Stimulated activated CD4-positive, alpha-beta T cell treated with anti-CD3 and anti-CD28 coated beads, TNF-alpha, amount 100 ng/mL, for 4 hours (primary cell): Measurements from ENCODE around the gene COL2A1.

ENCODE experiments used
- DNase-seq, 3 experiments: peaks; one replicate each; pipeline ENCODE4 v3.0.0-alpha.2; 2020; ENCODE audit warnings: low read depth in 3 of 3

The COL2A1 gene

DNA sequence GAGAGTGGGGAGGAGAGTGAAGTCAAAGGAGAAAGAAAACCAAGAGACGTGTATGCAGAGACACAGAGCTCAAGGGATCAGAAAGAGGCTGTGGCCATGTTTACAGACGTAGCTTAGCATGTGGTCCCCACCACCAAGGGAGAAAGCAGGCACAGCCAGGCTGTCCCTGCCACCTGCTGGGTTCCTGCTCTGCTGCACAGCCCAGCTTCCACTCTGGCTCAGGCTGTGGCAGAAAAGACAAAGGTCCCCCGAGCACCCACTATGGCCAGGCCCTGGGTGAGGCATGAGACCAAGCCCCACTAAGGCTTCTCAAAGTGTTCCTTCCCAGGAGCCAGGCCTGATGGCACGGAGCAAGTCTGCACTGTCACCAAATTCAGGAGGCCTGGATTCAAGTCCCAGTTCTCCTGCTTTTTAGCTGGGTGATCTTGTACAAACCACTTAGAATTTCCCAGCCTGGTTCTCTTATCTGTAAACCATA, 25.9 kb upstream of the COL2A1 start:
- no peak for DNase-seq

DNA sequence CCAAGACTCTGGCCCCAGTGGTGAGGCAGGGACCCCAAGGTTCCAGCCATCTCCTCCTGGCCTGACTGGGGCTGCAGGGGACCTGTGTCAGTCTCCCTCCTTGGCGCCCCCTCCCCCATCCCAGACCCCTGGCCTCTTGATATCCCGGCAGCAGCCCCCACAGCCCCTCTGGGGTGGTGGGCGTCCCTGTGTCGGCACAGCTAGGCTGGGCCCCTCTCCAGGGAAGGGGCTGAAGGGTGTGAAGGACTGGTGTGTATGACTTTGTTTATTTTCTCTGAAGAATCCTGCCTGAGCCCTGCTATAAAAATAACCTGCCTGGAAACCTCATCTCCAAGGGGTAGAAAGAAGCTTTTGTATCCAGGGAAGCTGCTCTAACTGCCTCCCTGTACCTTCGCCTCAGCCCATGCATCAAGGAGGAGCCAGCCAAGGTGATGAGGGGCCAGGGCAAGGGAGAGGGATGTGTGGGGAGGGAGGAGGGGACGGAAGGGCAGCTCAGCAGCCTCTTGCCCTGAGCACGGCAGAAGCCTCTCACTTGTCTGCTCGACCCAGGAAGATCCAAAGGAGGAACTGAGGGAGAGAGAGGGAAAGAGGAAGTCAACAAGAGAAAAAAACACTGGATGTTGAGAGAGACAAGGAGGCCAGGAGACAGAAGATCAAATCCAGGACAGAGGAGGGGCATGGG, 25.4 kb upstream of the COL2A1 start:
- DNase-seq = no peak

DNA sequence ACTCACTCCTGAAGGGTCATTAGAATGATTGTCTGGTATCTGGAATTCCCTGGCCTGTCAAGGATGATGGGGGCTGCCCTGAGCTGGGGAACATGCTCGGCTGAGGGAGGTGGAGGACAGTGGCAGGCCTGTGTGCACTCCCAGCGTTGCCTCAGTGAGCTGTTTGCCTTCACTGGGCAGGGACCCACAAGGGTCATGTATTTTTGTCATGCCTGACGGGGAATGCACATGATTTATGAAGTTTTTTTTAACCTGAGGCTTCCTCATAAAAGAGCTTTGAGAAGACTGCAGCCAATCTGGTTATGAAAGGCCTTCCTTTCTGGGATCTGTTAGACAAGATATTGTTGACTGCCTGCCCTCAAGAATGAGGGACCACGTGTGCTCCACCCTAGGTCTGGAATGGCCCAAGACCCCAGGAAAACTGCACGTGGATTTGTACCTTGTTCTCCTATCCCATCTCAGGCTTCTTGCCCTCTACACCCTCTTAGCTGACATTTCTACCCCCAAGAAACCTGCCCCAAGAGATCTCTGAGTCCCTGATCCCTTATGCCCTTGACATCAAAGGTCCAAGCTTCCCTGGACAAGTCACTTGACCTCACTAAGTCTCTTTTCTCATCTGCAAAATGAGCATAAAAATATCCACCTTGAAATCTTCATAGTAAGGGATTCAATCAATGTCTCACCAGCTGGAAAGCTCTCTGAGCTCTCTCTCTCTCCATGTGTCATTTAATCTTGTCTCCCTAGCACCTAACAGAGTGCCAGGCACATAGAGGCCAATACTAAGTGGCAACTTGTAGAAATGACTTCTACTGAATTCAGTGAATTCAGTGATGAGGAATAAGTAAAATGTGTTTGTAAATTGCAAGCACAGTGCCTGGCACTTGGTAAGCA, 24.5 kb upstream of the COL2A1 start:
- no peak for DNase-seq

DNA sequence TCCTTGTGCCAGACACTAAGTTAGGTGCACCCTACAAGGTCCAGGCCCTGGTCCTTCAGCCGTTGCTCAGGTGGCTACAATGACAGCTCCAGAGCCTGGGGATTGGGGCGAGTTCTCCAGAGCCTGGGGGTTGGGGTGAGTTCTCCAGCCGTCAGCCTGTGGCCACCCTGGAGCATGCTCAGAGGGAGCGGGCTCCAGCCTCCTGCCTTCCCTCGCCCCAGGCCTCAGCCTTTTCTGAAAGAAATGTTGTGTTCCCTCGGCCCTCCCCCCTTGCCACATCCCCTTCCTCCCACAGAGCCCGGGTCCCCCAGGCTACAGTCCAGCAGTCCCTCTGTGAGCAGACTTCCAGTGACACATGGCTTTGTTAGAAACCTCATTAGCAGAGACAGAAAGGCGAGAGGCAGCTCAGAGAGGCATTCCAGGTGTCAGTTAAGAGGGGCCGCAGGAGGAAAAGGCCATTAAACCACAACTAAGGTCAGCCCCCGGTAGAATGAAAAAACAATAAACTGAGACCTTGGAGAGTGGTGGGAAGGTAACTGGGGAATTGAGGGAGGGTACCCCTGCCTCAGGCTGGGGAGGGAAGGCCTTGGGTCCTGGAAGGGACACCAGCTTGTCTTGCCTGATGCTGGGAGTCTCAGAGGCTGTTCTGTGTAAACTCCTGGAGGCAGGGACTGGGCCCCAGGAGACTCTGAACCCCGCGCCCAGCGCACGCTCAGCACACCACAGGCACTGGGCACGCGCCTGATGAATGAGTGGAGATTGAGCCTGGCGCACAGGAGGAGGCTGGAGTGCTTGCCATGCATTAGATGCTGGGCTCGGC, 23.1 kb upstream of the COL2A1 start:
- no peak for DNase-seq

DNA sequence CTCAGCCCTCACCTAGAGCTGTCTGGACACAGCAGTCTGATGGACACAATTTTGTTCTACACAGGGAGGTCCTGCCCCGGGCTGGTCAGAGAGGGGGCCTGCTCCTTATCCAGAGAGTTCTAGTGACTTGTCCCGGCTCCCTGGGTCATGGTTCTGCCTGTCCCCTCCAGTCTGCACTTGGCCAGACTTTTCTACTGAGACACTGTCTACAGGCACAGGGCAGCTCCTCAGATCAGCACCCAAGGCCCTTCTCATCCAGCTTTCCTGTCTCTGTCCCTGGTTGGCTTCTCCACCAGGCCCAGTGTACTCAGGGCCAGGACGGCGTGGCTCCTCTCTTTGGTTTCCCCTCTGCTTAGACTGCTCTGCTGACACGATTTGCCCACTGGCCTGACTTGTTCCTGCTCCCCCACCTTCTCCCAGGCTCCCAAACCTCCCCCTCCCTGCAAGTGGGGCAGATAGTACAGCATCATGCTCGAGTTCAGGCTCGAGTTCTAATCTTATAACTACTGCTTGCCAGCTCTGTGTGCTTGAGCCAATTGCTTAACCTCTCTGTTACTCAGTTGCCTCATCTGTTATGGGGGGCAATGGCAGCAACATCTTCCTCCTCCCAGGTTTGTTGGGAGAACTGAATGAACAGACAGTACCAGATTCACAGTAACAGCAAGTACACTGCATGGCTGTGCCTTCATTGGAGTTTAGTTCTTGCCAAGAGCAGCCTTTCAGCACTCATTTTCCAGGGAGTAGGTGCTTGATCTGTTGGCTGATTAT, 22.0 kb upstream of the COL2A1 start:
- no peak for DNase-seq

DNA sequence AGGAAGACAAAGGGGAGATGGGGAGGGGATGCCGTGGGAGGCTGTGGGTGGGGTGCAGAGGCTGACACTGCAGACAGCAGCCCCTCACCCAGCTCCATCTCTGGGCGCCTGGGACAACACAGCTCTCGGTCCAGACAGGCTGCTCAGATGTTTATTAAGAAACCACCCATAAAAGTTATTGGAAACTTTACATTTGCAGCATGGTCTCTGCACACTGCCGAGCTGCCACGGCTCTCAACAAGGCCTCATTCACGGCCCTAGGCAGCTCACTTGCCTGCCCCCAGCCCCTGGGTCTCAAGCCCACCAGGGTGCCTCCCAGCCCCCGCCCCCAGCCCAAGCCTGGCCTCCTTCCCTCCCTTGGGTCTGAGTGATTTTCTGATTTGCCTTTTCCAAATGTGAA, 21.0 kb upstream of the COL2A1 start:
- no peak for DNase-seq

DNA sequence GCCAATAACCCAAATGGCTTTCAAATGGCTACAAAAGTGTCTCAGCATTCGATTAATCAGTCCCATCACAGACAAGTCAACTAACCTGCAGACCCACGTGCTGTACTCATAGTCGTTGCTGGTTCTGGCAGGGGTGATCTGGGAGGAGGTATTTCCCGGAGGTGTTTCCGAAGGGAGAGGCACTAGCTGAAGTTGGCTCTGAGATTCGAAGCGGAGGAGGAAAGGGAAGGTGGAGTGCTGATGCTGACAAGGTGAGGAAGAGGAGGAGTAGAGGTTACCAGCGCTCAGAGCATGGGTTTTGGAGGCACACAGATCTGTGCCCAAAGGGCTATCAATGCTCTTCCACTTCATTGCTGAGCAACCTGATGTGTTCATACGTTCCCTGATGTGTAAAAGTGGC, 20.5 kb upstream of the COL2A1 start:
- DNase-seq = no peak

DNA sequence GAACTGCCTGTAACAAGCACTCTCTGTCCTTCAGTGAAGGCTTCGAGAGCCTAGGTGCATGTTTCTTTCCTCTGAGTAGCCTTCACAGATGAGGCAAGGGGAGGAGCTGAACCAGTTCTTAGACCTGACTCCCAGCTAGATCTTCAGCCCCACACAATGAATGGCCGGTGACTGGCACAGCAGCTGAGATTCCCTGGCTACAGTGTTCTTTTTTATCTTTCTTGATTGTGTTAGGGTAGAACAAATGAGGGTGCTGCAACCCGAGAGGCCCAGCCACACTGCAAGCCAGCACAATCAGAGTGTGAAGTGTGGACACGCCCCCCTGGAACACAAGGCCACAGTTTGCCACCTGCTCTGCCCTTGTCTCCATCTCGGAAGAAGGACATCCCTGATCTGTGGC, 19.1 kb upstream of the COL2A1 start:
- no peak for DNase-seq

DNA sequence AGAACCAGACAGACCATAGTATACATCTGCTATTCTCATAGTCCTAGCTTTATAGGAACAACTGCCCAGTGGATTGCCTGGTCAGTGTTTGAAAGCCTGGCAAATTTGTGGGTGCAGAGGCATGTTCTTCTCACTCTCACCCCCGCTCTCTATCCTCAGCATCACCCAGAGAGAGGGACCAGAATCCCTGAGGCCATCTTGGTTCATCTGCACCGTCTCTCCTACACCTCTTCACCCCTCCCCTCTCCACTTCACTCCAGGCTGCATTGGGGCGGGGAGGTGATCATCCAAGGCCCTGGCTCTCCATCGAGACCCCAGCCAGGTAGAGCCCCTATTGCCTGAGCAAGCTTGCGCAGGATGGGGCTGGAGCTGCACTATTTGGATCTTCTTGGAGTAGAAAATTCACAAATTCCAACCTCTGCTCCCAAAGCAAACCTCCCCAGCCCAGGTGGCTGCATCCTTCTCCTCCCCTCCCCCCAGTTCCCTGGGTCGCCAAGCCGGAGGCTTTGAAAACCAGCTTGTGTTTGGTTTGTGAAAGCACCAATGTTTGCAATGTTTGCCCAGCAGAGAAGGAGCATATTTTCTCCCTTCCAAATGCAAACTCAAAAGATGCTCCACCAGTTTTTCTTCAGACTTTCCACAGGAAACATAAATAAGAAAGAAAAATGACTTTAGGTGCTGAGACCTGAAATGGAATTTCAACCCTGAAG, 18.6 kb upstream of the COL2A1 start:
- DNase-seq = no peak

DNA sequence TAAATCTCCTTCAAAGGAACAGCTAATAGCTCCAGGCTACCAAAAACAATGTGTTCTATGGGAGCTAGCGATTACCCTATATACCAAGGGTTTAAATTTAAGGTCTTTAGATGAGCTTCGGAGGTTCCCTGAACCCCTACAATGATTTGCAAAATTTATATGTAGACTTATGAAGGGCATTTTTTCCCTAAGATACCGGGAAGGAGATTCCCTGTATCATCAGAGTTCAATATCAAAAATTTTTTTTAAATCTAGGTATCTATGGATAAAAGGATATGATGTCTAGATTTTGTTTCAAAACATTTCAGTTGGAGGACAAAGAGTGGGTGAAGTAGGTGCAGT, 17.9 kb upstream of the COL2A1 start:
- no peak for DNase-seq

DNA sequence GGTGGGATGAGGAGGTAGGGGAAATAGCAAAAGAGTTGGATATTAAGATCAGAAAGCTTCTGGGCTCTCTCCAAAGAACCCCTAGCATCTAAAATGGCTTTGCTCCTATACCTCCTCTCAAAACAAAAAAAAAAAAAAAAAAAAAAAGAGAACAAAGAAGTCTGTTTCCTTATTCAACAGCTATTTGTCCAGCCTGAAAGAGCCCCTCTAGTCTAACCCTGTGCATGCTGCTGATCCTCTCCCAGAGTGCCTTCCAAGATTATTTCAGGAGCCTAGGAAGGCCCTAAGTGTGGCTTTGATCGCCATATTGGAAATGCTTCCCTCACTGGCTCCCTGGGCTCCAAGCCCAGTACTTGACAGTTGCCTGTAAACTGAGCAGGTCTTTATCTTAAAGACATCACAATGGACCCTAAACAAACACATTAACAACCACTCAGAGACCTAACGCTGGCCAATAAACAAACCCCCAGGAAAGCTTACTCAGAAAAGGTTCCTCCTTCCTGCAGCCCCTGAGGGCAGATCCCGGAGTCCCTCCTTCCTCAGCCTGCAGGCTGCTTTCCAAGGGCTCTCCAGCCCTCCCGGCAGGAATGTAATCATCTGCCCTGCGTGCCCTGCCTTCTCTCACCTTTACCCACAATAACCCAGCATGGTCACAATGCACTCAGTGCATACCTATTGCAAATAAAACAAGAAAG, 17.4 kb upstream of the COL2A1 start:
- DNase-seq = no peak

DNA sequence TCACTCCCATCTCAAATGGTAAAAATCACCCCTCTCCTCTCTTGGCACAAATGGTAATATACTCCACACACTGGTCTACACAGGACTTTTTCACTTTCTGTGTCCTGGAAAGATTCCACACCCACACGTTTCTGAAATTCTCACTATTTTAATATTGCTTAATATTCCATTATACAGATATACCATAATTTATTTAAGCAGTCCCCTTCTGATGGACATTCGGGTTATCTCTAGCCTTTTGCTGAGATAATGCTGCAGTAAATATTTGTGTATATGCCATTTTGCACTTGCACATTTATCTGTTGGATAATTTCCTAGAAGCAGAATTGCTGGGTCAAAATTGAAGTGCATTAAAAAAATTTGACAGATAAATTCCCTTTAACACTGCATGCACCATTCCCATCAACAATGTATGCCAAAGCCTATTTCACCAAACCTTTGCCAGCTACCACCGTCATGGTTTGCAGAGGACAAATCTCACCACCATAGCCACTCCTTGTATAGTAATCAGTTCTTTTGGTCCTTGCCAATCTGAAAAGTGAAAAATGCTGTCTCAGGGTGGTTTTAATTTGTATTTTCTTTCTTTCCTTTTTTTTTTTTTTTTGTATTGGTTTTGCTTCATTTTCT, 15.5 kb upstream of the COL2A1 start:
- DNase-seq = no peak

DNA sequence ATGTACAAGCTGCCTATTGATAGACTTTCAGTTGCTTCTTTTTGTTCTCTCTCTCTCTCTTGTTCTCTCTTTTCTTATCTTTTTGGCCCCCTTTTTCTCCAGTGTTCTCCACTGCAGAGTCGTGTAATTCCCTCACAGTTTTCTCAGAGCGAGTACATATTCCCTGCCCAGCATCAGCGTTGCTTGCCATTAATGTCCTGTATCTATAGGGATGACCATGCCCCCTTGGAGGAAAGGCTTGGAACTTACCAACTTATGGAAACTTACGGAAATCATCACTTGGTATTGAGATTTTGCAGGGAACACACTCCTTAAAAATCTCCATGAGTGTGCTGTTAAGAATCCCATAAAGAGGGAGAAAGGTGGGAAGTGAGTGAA, 14.3 kb upstream of the COL2A1 start:
- no peak for DNase-seq

DNA sequence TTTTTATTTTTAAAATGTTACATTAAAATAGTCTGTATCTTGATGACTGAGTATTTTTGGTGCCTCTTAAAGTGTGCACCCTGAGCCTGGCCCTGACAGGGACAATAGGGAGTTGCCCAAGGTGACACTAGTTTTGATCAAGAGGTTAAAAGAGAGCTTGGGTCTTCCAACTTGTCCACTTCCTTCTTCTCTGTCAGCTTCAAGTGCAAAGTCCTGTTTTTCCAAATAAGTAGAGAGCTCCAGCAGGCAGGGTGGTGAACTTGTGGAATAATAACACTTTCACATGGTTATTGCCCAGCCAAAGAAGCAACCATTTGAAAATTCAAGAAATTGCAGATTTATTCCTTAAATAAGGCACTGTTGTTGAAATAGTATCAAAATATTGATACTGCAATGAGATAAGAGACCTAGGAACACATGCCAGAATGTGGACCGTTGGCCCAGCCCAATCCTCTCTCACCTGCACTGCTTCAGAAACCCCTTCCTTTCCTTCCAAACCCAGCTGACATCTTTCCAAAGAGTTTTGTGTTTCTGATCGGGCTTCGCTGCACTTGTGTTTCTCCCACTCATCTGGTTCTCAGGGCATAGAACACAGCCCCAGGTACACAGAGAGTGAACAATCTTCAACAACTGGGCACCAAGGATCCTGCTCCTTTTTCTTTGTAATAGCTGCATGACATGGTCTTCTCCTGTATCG, 13.8 kb upstream of the COL2A1 start:
- DNase-seq = no peak

DNA sequence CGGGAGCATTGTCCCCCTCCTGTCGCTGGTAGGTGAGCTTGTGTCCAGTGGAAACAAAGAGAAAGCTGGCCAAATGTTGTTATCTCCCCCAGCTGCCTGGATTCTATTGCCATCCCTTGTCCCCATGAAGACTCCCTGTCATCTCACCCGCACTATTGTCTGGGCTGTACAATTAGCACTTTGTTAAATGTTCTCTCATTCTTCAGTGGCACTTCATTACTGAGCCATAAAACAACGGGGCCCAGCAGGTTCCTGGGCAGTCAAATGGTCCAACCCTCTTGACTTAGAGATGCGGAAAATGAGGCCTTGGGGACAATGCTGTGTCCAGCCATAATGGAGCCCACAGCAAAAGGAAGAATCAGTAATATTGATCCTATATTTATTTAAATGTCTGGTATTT, 13.2 kb upstream of the COL2A1 start:
- no peak for DNase-seq

DNA sequence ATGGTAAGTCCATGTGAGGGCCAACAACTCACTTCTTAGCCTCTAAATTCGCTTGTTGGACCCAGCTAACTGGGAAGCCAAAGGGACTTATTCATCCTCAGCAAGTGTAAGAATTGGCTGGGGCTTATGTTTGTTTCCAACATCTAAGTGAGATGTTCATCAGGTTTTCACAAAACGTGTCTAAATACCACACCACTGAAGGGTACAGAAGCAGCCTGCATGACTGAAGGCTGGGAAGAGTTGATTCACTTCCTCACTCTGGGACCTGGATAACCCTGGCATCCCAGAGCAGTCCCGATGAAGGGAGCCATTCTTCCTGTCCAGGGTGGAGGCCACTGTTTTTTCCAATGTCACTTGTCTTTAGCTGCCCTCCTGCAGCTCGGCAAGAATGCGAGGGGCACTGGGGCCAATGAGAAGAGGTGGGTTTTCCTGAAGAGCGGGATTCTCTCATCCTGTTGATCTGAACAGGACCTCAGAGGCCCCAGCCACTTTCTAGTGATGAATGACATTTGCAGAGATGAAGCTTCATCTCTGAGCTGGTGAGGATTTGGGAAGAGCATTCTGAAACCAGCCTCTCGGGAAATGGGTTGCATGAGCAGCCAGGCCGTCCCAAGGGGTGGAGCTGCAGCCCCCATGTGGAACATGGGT, 12.2 kb upstream of the COL2A1 start:
- DNase-seq = no peak

DNA sequence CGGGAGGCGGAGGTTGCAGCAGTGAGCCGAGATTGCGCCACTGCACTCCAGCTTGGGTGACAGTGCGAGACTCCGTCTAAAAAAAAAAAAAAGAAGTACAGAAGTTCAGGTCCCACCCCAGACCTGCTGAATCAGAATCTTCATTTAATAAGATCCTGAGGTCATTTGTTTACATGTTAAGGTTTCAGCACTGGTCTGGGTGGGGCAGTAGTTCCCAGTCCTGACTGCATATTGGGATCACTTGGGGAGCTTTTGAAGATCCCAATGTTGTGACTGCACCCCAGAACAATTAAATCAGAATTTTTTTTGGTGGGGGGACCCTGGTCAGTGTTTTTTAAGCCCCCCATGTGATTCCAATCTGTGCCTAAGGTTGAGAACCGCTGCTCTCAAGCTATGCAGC, 11.7 kb upstream of the COL2A1 start:
- no peak for DNase-seq

DNA sequence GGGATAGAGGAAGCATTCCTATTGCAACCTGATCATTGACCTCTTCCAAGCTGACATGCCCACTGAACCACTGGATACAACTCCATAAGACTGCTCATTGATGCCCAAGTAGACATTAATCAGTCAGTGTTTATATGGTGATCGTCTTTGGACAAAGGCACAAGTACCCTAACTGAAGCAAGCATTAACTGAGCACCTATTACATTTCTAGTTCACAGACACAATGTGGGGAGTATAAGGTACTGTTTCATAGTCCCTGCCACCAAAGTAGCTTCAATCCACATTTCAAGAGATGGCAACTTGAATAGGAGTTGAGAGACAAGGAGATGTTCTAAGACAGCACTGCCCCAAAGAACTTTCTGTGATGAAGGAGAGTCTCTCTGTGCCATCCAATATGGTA, 10.9 kb upstream of the COL2A1 start:
- DNase-seq = no peak

DNA sequence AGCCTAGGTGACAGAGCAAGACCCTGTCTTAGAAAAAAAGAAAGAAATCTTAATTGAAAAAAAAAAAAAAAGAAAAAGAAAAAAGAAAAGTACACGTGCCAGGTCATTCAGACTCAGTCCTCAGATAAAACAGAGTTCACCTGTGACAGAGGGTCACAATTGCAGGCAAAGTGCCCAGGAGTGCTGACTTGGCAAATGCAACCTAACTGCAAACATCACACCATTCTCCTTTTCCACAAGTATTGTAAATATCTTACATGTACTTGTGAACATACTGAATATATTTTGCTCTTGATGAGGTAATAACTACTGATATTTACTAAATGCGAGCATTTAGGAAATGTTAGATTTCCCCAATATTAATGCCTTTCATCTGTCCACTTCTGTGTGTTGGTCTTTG, 9.0 kb upstream of the COL2A1 start:
- no peak for DNase-seq
